Sigmoid colon (tissue), 4 donors: ENCODE results near the gene ATG9B.

ENCODE experiments used
- POLR2A ChIP-seq, 2 donors: fragments of 450-650 bp; IDR thresholded peaks; one replicate each; pipeline ENCODE4 v1.6.1; 2016; ENCODE audit warnings: antibody characterized with exemption in 2 of 2, mild to moderate bottlenecking in 2 of 2, moderate library complexity in 2 of 2
- POLR2AphosphoS5 ChIP-seq, 4 donors: sonication (generic); formaldehyde crosslinking; IDR thresholded peaks; one replicate each; pipeline ENCODE4 v1.6.1; 2017; ENCODE audit warnings: antibody characterized with exemption in 4 of 4
- TF ChIP-seq, protein P1 (sequence below), 4 experiments: fragments of 450-650 bp in 3 of 4; fragments of 200-600 bp in 1 of 4; IDR thresholded peaks; one replicate each; pipeline ENCODE4 v1.5.1; 2016 to 2019; ENCODE audit warnings: antibody characterized with exemption in 4 of 4, mild to moderate bottlenecking in 3 of 4, moderate library complexity in 2 of 4

DNA sequence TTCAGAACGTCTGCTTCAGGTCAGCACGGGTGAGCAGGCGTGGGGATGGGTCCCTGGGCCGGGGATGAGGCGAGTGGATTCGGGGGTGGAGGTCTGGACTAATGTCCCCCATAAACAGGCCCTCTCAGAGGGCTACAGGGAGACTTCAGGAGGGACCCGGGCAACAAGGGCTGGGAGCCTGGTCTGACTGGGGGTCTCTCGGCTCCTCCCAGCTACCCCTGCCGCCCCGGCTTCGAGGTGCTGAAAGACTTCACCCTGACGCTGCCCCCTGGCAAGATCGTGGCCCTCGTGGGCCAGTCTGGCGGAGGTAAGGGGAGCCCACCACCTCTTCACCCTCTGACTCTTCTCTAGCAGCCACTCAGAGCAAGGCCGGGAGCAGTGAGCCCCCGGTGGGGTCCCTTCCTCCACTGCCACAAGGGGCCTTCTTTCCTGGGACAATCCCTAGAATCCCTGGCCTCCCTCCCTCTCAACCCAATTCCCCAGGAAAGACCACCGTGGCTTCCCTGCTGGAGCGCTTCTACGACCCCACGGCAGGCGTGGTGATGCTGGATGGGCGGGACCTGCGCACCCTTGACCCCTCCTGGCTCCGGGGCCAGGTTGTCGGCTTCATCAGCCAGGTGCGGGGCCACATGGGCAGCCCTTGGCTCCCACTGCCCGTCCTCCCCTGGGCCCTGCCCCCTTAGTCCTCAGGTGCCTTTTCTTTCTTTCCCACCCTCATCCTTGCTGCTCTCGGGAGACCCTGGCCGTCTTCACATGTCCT, 16.5 kb upstream of the ATG9B start:
- TF ChIP-seq, protein P1, sequence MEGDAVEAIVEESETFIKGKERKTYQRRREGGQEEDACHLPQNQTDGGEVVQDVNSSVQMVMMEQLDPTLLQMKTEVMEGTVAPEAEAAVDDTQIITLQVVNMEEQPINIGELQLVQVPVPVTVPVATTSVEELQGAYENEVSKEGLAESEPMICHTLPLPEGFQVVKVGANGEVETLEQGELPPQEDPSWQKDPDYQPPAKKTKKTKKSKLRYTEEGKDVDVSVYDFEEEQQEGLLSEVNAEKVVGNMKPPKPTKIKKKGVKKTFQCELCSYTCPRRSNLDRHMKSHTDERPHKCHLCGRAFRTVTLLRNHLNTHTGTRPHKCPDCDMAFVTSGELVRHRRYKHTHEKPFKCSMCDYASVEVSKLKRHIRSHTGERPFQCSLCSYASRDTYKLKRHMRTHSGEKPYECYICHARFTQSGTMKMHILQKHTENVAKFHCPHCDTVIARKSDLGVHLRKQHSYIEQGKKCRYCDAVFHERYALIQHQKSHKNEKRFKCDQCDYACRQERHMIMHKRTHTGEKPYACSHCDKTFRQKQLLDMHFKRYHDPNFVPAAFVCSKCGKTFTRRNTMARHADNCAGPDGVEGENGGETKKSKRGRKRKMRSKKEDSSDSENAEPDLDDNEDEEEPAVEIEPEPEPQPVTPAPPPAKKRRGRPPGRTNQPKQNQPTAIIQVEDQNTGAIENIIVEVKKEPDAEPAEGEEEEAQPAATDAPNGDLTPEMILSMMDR (IDR thresholded peaks at IDR 0.05): no peak
- TF ChIP-seq POLR2A (IDR thresholded peaks at IDR 0.05) (no peak), POLR2AphosphoS5 (IDR thresholded peaks at IDR 0.05) (no peak)
